Loucy (cell line): ENCODE data around the gene PDRG1.

Experiments
- CTCF ChIP-seq: fragments of 200-600 bp; sonication (generic); conservative IDR thresholded peaks from 2 replicates; pipeline ENCODE4 v1.5.1; 2014; ENCODE audit warnings: mild to moderate bottlenecking, antibody characterized with exemption, low read length
- EZH2phosphoT487 ChIP-seq: fragments of 200-600 bp; IDR thresholded peaks from 2 replicates; pipeline ENCODE4 v1.6.1; 2018; ENCODE audit warnings: antibody characterized with exemption, mild to moderate bottlenecking, moderate library complexity, borderline replicate concordance

GRCh38 chr20:31972471-31973021 lies 20.7 kb upstream of the PDRG1 start:
- no peak for TF ChIP-seq CTCF
- TF ChIP-seq EZH2phosphoT487 = no peak
